ENCODE results near the gene USP28.
"Not testable (repeated sequence)": the region's sequence is repeated elsewhere in the genome, so short reads cannot be mapped to it uniquely, and the experiment has no call there.

USP28 gene

GRCh38 chr11:113779496-113779895 is 95.9 kb downstream of the USP28 start, which contains the start of gene CLDN25:
CLDN25 (plus strand) TSS chr11:113779796; CDS start chr11:113779796, 0 bp downstream.
- Histone ChIP-seq H3K4me3 (ENCODE audit: low read length in 2 of 2) (no peak within 1 kb of the TSS), H3K36me3 (ENCODE audit: control insufficient read depth in 2 of 2, insufficient read depth in 2 of 2, low read length in 2 of 2) (no peaks in the 10 kb centered on the region), H3K4me1 (ENCODE audit: control insufficient read depth in 2 of 2, insufficient read depth in 2 of 2, low read length in 2 of 2) (no peaks in the 10 kb centered on the region), H3K9ac (ENCODE audit: low read depth in 1 of 2, low read length in 2 of 2) (no peak within 1 kb of the TSS), H3K27ac (ENCODE audit: low read depth in 2 of 2, low read length in 2 of 2) (no peak within 1 kb of the TSS), H3K9me3 (ENCODE audit: control insufficient read depth in 2 of 2, low read length in 2 of 2) (no peaks in the 10 kb centered on the region), H3K27me3 (ENCODE audit: control insufficient read depth in 2 of 2, insufficient read depth in 2 of 2, low read length in 2 of 2) (no peaks in the 10 kb centered on the region)

DNA sequence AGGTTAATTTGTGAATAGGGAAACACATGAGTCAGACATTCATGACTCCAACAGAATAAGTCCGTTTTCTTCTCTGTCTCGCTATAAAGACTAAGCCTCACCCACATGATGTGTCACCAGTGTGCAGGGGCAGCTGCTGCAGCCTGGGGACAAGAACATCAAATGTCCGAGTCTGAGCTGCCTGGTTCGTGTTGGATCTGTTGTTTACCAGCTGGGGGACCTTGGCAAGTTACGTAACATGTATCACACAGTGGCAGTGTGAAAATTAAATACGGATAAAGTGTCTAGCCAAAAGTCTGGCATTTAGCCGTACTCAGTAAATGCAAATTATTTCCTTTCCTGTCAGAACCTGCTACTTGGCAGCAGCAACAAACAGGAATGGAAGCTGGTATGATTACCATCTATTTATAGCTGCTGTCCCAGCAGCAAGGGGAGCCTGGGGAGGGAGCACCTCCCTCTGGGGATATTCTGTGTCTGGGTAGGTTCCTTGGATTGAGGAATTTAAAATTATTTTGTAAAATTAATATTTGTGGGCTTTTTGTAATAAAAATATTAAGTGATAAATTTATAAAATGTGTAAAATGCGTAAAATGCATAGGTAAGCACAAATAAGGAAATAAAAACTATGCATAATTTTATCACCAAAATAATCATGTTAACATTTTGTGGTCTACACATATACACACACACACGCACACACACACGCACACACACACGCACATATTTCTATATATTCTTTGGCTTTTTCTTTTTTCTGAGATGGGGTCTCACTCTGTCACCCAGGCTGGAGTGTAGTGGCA is 97.1 kb downstream of the USP28 start:
- no peaks in the 10 kb centered on the region for H3K9me3 ChIP-seq (ENCODE audit: control insufficient read depth in 2 of 2, low read length in 2 of 2)
- H3K36me3 ChIP-seq (ENCODE audit: control insufficient read depth in 2 of 2, insufficient read depth in 2 of 2, low read length in 2 of 2), result no peaks in the 10 kb centered on the region
- no peak overlapping the region for H3K9ac ChIP-seq (ENCODE audit: low read depth in 1 of 2, low read length in 2 of 2)
- H3K4me3 ChIP-seq (ENCODE audit: low read length in 2 of 2), result no peak overlapping the region
- no peaks in the 10 kb centered on the region for H3K27me3 ChIP-seq (ENCODE audit: control insufficient read depth in 2 of 2, insufficient read depth in 2 of 2, low read length in 2 of 2)
- no peak overlapping the region for H3K27ac ChIP-seq (ENCODE audit: low read depth in 2 of 2, low read length in 2 of 2)
- no peaks in the 10 kb centered on the region for H3K4me1 ChIP-seq (ENCODE audit: control insufficient read depth in 2 of 2, insufficient read depth in 2 of 2, low read length in 2 of 2)

DNA sequence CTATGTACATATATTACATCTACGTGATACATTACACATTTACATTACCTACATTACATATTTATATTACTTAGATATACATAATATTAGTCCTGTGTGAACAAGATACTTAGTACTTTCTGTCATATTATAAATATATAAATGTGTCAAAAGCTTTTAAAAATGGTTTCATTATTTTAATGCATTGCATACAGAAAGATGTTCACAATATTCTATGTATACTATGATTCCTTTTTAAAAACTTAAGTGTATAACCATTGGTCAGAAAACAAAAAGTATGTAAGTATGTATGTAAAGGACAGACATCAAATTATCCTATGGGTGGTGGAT is 101.2 kb downstream of the USP28 start:
- peak overlapping the region; percentile 78 to 96 for H3K9ac ChIP-seq (ENCODE audit: low read depth in 1 of 2, low read length in 2 of 2)
- H3K4me3 ChIP-seq (ENCODE audit: low read length in 2 of 2), result peak overlapping the region; percentile 71 to 97

GRCh38 chr11:113773416-113774173 is 101.8 kb downstream of the USP28 start, which contains the start of gene ZW10:
ZW10 (minus strand) TSS chr11:113773692; CDS start chr11:113773666, 26 bp downstream.
- H3K36me3 ChIP-seq (ENCODE audit: control insufficient read depth in 2 of 2, insufficient read depth in 2 of 2, low read length in 2 of 2), result peaks cover 0 to 3% of the 10 kb centered on the region in 2 donors
- H3K9ac ChIP-seq (ENCODE audit: low read depth in 1 of 2, low read length in 2 of 2), result peak within 1 kb of the TSS; percentile 78 to 96
- H3K4me1 ChIP-seq (ENCODE audit: control insufficient read depth in 2 of 2, insufficient read depth in 2 of 2, low read length in 2 of 2), result peaks cover 0 to 2% of the 10 kb centered on the region in 2 donors
- peak within 1 kb of the TSS; percentile 71 to 97 for H3K4me3 ChIP-seq (ENCODE audit: low read length in 2 of 2)
- no peaks in the 10 kb centered on the region for H3K27me3 ChIP-seq (ENCODE audit: control insufficient read depth in 2 of 2, insufficient read depth in 2 of 2, low read length in 2 of 2)
- H3K27ac ChIP-seq (ENCODE audit: low read depth in 2 of 2, low read length in 2 of 2), result peak within 1 kb of the TSS; percentile 75 to 83
- no peaks in the 10 kb centered on the region for H3K9me3 ChIP-seq (ENCODE audit: control insufficient read depth in 2 of 2, low read length in 2 of 2)

More for the DNA sequence above, 101.2 kb downstream of the USP28 start:
- H3K36me3 ChIP-seq (ENCODE audit: control insufficient read depth in 2 of 2, insufficient read depth in 2 of 2, low read length in 2 of 2), result no peaks in the 10 kb centered on the region
- H3K9me3 ChIP-seq (ENCODE audit: control insufficient read depth in 2 of 2, low read length in 2 of 2), result no peaks in the 10 kb centered on the region
- H3K27me3 ChIP-seq (ENCODE audit: control insufficient read depth in 2 of 2, insufficient read depth in 2 of 2, low read length in 2 of 2), result no peaks in the 10 kb centered on the region
- H3K27ac ChIP-seq (ENCODE audit: low read depth in 2 of 2, low read length in 2 of 2), result peak overlapping the region in 1 of 2 donors; percentile 75
- H3K4me1 ChIP-seq (ENCODE audit: control insufficient read depth in 2 of 2, insufficient read depth in 2 of 2, low read length in 2 of 2), result peaks cover 0 to 2% of the 10 kb centered on the region in 2 donors

DNA sequence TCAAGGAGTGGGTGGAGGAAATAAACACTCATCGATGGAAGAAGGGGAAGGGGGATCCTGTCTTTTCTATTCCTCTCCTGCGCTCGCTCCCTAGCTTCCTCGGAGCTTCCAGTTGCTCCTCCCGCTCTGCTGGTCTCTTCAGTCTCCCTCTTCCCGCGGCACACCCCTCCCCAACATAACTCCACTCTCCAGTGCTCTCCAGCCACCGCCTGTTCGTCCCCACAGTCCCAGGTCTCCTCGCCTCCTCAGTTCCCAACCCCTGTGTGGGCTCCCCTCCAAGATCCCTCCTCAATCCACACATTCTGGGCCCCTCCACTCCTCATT is 102.3 kb downstream of the USP28 start:
- Histone ChIP-seq H3K27ac (ENCODE audit: low read depth in 2 of 2, low read length in 2 of 2) (peak overlapping the region; percentile 75 to 83), H3K9me3 (ENCODE audit: control insufficient read depth in 2 of 2, low read length in 2 of 2) (no peaks in the 10 kb centered on the region), H3K9ac (ENCODE audit: low read depth in 1 of 2, low read length in 2 of 2) (peak overlapping the region; percentile 78 to 96), H3K4me3 (ENCODE audit: low read length in 2 of 2) (peak overlapping the region; percentile 71 to 97), H3K4me1 (ENCODE audit: control insufficient read depth in 2 of 2, insufficient read depth in 2 of 2, low read length in 2 of 2) (peaks cover 0 to 2% of the 10 kb centered on the region in 2 donors), H3K27me3 (ENCODE audit: control insufficient read depth in 2 of 2, insufficient read depth in 2 of 2, low read length in 2 of 2) (no peaks in the 10 kb centered on the region), H3K36me3 (ENCODE audit: control insufficient read depth in 2 of 2, insufficient read depth in 2 of 2, low read length in 2 of 2) (peaks cover 4 to 8% of the 10 kb centered on the region in 2 donors)

- Histone ChIP-seq H3K9me3 (ENCODE audit: control insufficient read depth in 2 of 2, low read length in 2 of 2) (no peaks in the 10 kb centered on the region), H3K4me1 (ENCODE audit: control insufficient read depth in 2 of 2, insufficient read depth in 2 of 2, low read length in 2 of 2) (peaks cover 0 to 2% of the 10 kb centered on the region in 2 donors), H3K9ac (ENCODE audit: low read depth in 1 of 2, low read length in 2 of 2) (no peak overlapping the region), H3K27me3 (ENCODE audit: control insufficient read depth in 2 of 2, insufficient read depth in 2 of 2, low read length in 2 of 2) (no peaks in the 10 kb centered on the region), H3K4me3 (ENCODE audit: low read length in 2 of 2) (no peak overlapping the region), H3K27ac (ENCODE audit: low read depth in 2 of 2, low read length in 2 of 2) (no peak overlapping the region), H3K36me3 (ENCODE audit: control insufficient read depth in 2 of 2, insufficient read depth in 2 of 2, low read length in 2 of 2) (peaks cover 11 to 14% of the 10 kb centered on the region in 2 donors)
Observed at GRCh38 chr11:113771964-113772363, 103.4 kb downstream of the USP28 start.

DNA sequence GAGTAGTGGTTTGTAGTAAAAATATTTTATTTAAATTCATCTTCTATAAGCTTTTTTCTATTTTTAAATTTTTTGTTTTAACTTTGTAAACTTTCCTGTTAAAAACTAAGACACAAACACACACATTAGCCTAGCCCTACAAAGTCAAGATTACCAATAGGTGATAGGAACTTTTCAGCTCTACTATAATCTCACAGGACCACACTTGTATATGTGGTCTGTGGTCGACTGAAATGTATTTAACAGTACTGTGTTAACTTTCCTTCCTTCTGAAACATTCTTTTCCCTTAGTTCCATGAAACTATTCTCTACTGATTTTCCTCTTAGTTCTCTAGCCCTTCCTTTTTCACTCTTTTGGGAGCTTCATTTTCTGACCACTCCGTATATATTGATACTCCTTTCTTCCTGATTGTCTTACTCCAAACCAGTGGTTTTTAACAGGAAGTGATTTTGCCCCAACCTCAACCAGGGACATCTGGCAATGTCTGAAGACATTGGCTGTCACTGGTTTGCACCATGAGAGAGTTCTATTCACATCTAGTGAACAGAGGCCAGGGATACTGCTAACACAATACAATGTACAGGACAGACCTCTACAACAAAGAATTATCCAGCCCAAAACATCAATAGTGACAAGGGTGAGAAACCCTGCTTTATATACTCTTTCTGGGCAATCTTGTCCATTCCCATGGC is 110.7 kb downstream of the USP28 start:
- no peak overlapping the region for H3K27ac ChIP-seq (ENCODE audit: low read depth in 2 of 2, low read length in 2 of 2)
- H3K4me1 ChIP-seq (ENCODE audit: control insufficient read depth in 2 of 2, insufficient read depth in 2 of 2, low read length in 2 of 2), result no peaks in the 10 kb centered on the region
- no peak overlapping the region for H3K4me3 ChIP-seq (ENCODE audit: low read length in 2 of 2)
- H3K9ac ChIP-seq (ENCODE audit: low read depth in 1 of 2, low read length in 2 of 2), result no peak overlapping the region
- H3K27me3 ChIP-seq (ENCODE audit: control insufficient read depth in 2 of 2, insufficient read depth in 2 of 2, low read length in 2 of 2), result no peaks in the 10 kb centered on the region
- H3K9me3 ChIP-seq (ENCODE audit: control insufficient read depth in 2 of 2, low read length in 2 of 2), result no peaks in the 10 kb centered on the region
- H3K36me3 ChIP-seq (ENCODE audit: control insufficient read depth in 2 of 2, insufficient read depth in 2 of 2, low read length in 2 of 2), result peaks cover 21 to 33% of the 10 kb centered on the region in 2 donors

- not testable (repeated sequence) for H3K4me3 ChIP-seq (ENCODE audit: low read length in 2 of 2); H3K9ac ChIP-seq (ENCODE audit: low read depth in 1 of 2, low read length in 2 of 2); H3K27me3 ChIP-seq (ENCODE audit: control insufficient read depth in 2 of 2, insufficient read depth in 2 of 2, low read length in 2 of 2); H3K9me3 ChIP-seq (ENCODE audit: control insufficient read depth in 2 of 2, low read length in 2 of 2); H3K27ac ChIP-seq (ENCODE audit: low read depth in 2 of 2, low read length in 2 of 2); H3K4me1 ChIP-seq (ENCODE audit: control insufficient read depth in 2 of 2, insufficient read depth in 2 of 2, low read length in 2 of 2)
- H3K36me3 ChIP-seq (ENCODE audit: control insufficient read depth in 2 of 2, insufficient read depth in 2 of 2, low read length in 2 of 2), result peaks cover 31 to 34% of the 10 kb centered on the region in 2 donors
Observed at GRCh38 chr11:113763040-113763439, 112.3 kb downstream of the USP28 start.

GRCh38 chr11:113760241-113760640 is 115.1 kb downstream of the USP28 start:
- no peak overlapping the region for H3K27ac ChIP-seq (ENCODE audit: low read depth in 2 of 2, low read length in 2 of 2)
- peaks cover 35 to 44% of the 10 kb centered on the region in 2 donors for H3K36me3 ChIP-seq (ENCODE audit: control insufficient read depth in 2 of 2, insufficient read depth in 2 of 2, low read length in 2 of 2)

GRCh38 chr11:113752932-113753331 is 122.4 kb downstream of the USP28 start:
- no peak overlapping the region for H3K27ac ChIP-seq (ENCODE audit: low read depth in 2 of 2, low read length in 2 of 2)
- no peak overlapping the region for H3K9ac ChIP-seq (ENCODE audit: low read depth in 1 of 2, low read length in 2 of 2)
- peaks cover 28 to 30% of the 10 kb centered on the region in 2 donors for H3K36me3 ChIP-seq (ENCODE audit: control insufficient read depth in 2 of 2, insufficient read depth in 2 of 2, low read length in 2 of 2)
- H3K27me3 ChIP-seq (ENCODE audit: control insufficient read depth in 2 of 2, insufficient read depth in 2 of 2, low read length in 2 of 2), result no peaks in the 10 kb centered on the region
- H3K9me3 ChIP-seq (ENCODE audit: control insufficient read depth in 2 of 2, low read length in 2 of 2), result no peaks in the 10 kb centered on the region
- no peak overlapping the region for H3K4me3 ChIP-seq (ENCODE audit: low read length in 2 of 2)
- no peaks in the 10 kb centered on the region for H3K4me1 ChIP-seq (ENCODE audit: control insufficient read depth in 2 of 2, insufficient read depth in 2 of 2, low read length in 2 of 2)

More at GRCh38 chr11:113760241-113760640, 115.1 kb downstream of the USP28 start:
- Histone ChIP-seq H3K27me3 (ENCODE audit: control insufficient read depth in 2 of 2, insufficient read depth in 2 of 2, low read length in 2 of 2) (no peaks in the 10 kb centered on the region), H3K9me3 (ENCODE audit: control insufficient read depth in 2 of 2, low read length in 2 of 2) (no peaks in the 10 kb centered on the region), H3K4me3 (ENCODE audit: low read length in 2 of 2) (no peak overlapping the region), H3K9ac (ENCODE audit: low read depth in 1 of 2, low read length in 2 of 2) (no peak overlapping the region), H3K4me1 (ENCODE audit: control insufficient read depth in 2 of 2, insufficient read depth in 2 of 2, low read length in 2 of 2) (no peaks in the 10 kb centered on the region)
